GM12801 (cell line): Measurements from ENCODE around the gene PTGR3.

Experiments used
- TF ChIP-seq, protein P1 (sequence below): IDR thresholded peaks from one replicate; pipeline ENCODE4 v1.5.1; 2011; ENCODE audit warnings: control low read depth; ENCODE audit not compliant: insufficient read length; ENCODE audit errors: extremely low read depth

PTGR3 gene

DNA sequence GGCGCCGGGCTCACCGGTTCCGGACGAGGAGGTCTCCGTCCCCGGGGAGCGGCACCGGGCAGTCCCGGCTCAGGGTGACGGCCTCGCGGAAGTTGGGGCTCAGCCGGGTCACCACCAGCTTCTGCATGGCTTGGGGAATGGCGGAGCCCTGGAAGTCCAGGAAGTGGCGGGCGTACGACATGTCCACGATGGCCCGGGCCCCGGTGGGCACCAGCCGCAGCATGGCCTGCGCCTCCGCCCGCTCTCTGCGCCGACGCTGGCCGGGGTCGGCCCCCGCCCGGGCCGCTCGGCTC is 157 bp downstream of the PTGR3 start:
- TF ChIP-seq, protein P1, sequence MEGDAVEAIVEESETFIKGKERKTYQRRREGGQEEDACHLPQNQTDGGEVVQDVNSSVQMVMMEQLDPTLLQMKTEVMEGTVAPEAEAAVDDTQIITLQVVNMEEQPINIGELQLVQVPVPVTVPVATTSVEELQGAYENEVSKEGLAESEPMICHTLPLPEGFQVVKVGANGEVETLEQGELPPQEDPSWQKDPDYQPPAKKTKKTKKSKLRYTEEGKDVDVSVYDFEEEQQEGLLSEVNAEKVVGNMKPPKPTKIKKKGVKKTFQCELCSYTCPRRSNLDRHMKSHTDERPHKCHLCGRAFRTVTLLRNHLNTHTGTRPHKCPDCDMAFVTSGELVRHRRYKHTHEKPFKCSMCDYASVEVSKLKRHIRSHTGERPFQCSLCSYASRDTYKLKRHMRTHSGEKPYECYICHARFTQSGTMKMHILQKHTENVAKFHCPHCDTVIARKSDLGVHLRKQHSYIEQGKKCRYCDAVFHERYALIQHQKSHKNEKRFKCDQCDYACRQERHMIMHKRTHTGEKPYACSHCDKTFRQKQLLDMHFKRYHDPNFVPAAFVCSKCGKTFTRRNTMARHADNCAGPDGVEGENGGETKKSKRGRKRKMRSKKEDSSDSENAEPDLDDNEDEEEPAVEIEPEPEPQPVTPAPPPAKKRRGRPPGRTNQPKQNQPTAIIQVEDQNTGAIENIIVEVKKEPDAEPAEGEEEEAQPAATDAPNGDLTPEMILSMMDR: no peak

DNA sequence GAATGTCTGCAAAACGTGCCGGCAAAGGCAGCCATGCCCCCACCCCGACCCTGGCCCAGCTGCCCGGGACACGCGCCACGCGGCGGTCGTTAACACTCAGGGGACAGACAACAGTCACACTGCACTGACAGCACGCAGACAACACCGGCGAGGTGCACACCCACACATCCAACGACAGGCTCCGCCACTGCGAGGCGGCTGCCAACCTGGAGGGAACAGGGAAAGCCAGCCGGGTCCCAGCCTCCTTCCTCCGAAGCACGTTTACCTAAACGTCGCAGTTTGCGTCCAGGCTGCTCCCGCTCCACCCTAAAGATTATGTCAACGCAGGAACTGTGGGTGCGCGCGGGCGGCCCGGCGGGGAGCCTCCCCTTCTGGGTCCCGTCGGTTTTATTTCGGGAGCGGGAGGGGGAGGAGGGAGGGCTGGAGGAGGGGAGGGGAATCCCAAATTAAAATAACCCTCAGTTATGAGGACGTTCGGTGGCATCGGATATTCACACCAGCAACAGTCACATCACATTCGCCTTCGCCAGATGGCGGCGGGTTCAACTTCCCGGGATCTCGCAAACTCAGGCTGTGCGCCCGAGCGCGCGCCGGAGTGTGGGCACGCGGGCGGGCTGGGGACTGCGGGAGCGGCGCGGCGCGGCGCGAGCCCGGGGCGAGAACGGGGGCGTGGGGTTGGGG is 644 bp downstream of the PTGR3 start:
- TF ChIP-seq, protein P1: no peak

GRCh38 chr18:75207310-75208154 is 1.4 kb downstream of the PTGR3 start:
- TF ChIP-seq, protein P1: no peak

DNA sequence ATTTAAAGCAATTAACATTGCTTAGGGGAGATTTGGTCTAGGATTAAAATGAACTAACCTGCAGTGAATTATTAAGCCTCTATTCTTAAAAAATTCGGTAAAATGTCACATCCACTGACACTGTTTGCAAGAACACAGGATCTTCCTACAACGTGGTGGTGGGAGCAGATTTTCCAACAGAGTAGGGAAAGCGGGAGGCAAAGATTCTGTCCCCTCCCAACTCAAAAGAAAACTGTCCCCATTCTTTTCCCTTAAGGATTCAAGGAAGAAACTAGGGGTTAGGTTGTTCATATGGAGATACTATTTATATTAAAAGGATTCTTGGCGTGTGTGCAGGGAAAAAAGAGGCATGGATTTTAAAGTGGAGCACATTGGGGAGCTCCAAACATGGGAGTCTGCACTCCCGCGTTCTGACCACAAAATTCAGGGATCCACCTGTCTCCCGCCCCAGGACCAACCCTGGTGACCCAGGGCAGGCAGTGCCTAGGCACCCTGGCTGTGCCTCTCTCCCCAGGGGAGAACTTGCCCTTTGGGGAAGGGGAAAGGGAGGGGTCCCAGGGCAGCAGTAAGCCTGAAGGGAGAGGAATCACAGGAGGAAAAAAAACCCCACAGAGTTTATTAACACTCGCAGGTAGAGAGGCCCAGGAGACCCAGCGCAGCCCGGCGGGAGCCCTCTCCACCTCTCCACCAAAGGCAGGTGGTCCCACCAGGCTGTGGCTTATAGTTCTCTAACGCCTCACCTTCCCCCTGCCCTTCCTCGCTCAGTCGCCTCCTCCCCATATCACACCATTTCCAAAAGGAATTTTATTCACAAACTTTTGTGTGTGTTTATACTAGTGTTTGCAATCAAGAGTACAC is 2.3 kb downstream of the PTGR3 start:
- TF ChIP-seq, protein P1: no peak

- TF ChIP-seq, protein P1: no peak
Observed at GRCh38 chr18:75205514-75206132, 3.3 kb downstream of the PTGR3 start.

DNA sequence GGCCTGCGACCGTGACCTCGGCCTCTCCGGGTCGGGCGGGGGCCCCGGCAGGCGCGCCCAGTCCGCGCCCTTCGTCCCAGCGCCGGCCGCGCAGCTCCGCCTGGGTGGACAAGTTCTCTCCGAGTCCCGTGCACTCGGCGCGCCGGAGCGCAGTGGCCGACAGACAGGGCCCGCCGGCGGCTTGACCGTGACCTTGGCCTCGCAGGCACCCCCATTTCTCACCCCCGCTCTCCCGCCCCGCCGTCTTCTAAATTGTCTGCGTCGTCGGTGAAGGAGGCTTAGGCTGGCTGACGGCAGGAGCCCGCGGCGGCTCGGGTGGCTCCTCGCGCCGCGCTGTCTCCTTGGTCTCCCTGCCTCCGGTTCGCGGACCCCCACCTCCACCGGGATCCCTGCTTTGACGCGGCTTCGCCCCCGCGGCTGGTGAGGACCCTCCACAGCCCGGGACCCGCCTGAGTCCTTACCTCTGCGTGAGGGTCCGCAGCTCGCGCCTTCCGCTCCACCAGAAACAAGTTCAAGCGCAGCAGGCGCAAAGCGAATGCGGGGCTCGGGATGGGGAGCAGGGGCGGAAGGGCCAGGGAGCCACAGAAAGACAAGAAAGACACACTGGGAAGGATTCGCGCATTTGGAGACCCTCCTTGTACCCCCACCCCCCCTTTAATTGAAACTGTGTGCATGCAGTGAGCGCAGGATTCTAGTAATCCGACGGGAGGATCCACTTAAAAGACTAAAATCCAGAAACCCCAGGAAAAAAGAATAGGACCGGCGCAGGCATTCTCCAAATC is 4.0 kb downstream of the PTGR3 start:
- TF ChIP-seq, protein P1: no peak
